GM12878 (cell line): Measurements from ENCODE around the gene CFAP91. TPM values are rescaled to one million over a fixed set of nuclear protein-coding genes. Genes with fewer than 3 reads are reported as not detected.

Experiments used
- BCL3 ChIP-seq: IDR thresholded peaks from 2 replicates; pipeline ENCODE4 v1.6.1; 2011; ENCODE audit warnings: borderline replicate concordance, low read depth, mild to moderate bottlenecking, moderate library complexity, low read length; ENCODE audit not compliant: insufficient read depth, poor library complexity, severe bottlenecking
- CBFB ChIP-seq: IDR thresholded peaks from 2 replicates; pipeline ENCODE4 v1.6.1; 2016; ENCODE audit warnings: antibody characterized with exemption, low read depth
- CBX3 ChIP-seq: fragments of 200-600 bp; sonication (generic); IDR thresholded peaks from 2 replicates; pipeline ENCODE4 v1.6.1; 2016; ENCODE audit warnings: low read depth, borderline replicate concordance
- CEBPB ChIP-seq, 2 experiments: fragments of 150-350 bp in 1 of 2; IDR thresholded peaks; 2 replicates each; pipeline ENCODE4 v1.6.1; 2012 to 2014; ENCODE audit warnings: low read depth in 2 of 2, low read length in 2 of 2, borderline replicate concordance in 1 of 2, inconsistent platforms in 1 of 2
- E2F8 ChIP-seq: fragments of 450-650 bp; IDR thresholded peaks from 2 replicates; pipeline ENCODE4 v1.6.1; 2018; ENCODE audit warnings: mild to moderate bottlenecking, low read depth, moderate library complexity; ENCODE audit not compliant: partially characterized antibody
- EZH2 ChIP-seq: IDR thresholded peaks from 2 replicates; pipeline ENCODE4 v1.6.1; 2012; ENCODE audit warnings: low read depth, mild to moderate bottlenecking, control low read depth, inconsistent platforms, low read length, borderline replicate concordance; ENCODE audit not compliant: control insufficient read depth
- FOXK2 ChIP-seq: fragments of 450-650 bp; IDR thresholded peaks from 2 replicates; pipeline ENCODE4 v1.6.1; 2017; ENCODE audit warnings: mild to moderate bottlenecking, moderate library complexity
- GATAD2B ChIP-seq: fragments of 450-650 bp; conservative IDR thresholded peaks from 2 replicates; pipeline ENCODE4 v1.6.1; 2017; ENCODE audit warnings: low read depth, mild to moderate bottlenecking, moderate library complexity
- HCFC1 ChIP-seq: fragments of 150-350 bp; IDR thresholded peaks from 2 replicates; pipeline ENCODE4 v1.6.1; 2014; ENCODE audit warnings: low read length
- IKZF1 ChIP-seq: fragments of 450-650 bp; conservative IDR thresholded peaks from 2 replicates; pipeline ENCODE4 v1.6.1; 2017; ENCODE audit warnings: antibody characterized with exemption, mild to moderate bottlenecking
- IKZF2 ChIP-seq, 2 experiments: fragments of 450-650 bp; IDR thresholded peaks; 2 replicates each; pipeline ENCODE4 v1.6.1; 2017; ENCODE audit warnings: mild to moderate bottlenecking in 2 of 2, moderate library complexity in 2 of 2
- IRF4 ChIP-seq: IDR thresholded peaks from 2 replicates; pipeline ENCODE4 v1.6.1; 2011; ENCODE audit warnings: low read depth, low read length
- JUNB ChIP-seq: IDR thresholded peaks from 2 replicates; pipeline ENCODE4 v1.6.1; 2016; ENCODE audit warnings: antibody characterized with exemption, mild to moderate bottlenecking
- MTA3 ChIP-seq: IDR thresholded peaks from 2 replicates; pipeline ENCODE4 v1.6.1; 2012; ENCODE audit warnings: low read length, inconsistent platforms, borderline replicate concordance
- NBN ChIP-seq: fragments of 450-650 bp; IDR thresholded peaks from 2 replicates; pipeline ENCODE4 v1.6.1; 2016
- NR2C2 ChIP-seq: IDR thresholded peaks from 2 replicates; pipeline ENCODE4 v1.6.1; 2011; ENCODE audit warnings: borderline replicate concordance, low read depth; ENCODE audit not compliant: control insufficient read depth, insufficient read length
- PAX5 ChIP-seq: IDR thresholded peaks from 2 replicates; pipeline ENCODE4 v1.6.1; 2011; ENCODE audit warnings: low read depth, low read length, borderline replicate concordance
- PBX3 ChIP-seq: IDR thresholded peaks from 2 replicates; pipeline ENCODE4 v1.6.1; 2011; ENCODE audit warnings: mild to moderate bottlenecking, low read depth, low read length, moderate library complexity; ENCODE audit not compliant: insufficient replicate concordance
- RCOR1 ChIP-seq: conservative IDR thresholded peaks from 2 replicates; pipeline ENCODE4 v1.6.1; 2012; ENCODE audit warnings: low read depth, low read length, improper control_type of control experiment
- RUNX3 ChIP-seq: IDR thresholded peaks from 2 replicates; pipeline ENCODE4 v1.6.1; 2012; ENCODE audit warnings: low read length, inconsistent platforms
- SIN3A ChIP-seq: IDR thresholded peaks from 2 replicates; pipeline ENCODE4 v1.6.1; 2012; ENCODE audit warnings: low read depth, low read length, improper control_type of control experiment
- SMARCA5 ChIP-seq: fragments of 450-650 bp; IDR thresholded peaks from 2 replicates; pipeline ENCODE4 v1.6.1; 2017; ENCODE audit warnings: mild to moderate bottlenecking
- SREBF2 ChIP-seq: IDR thresholded peaks from 2 replicates; pipeline ENCODE4 v1.6.1; 2012; ENCODE audit warnings: mild to moderate bottlenecking, low read length
- SUZ12 ChIP-seq: fragments of 200-600 bp; sonication (generic); IDR thresholded peaks from one replicate; pipeline ENCODE4 v1.6.1; 2018; ENCODE audit warnings: antibody characterized with exemption, mild to moderate bottlenecking; ENCODE audit not compliant: unreplicated experiment
- TCF3 ChIP-seq: IDR thresholded peaks from 2 replicates; pipeline ENCODE4 v1.6.1; 2012; ENCODE audit warnings: low read depth, mild to moderate bottlenecking, low read length, borderline replicate concordance; ENCODE audit not compliant: insufficient read depth
- ZBED1 ChIP-seq: IDR thresholded peaks from 2 replicates; pipeline ENCODE4 v1.6.1; 2016; ENCODE audit warnings: borderline replicate concordance
- polyA plus RNA-seq, 11 experiments: library from polyadenylated mRNA; depleted of rRNA in 4 of 11; unstranded in 6 of 11; stranded (reverse) in 5 of 11; fragments of >200 nt; fragmentation: Nextera tagmentation in 4 of 11; fragmentation: Illumina TruSeq in 1 of 11; extraction: Ambion mirVana in 4 of 11; extraction: Trizol in 1 of 11; gene quantifications; 1 replicate in 1 of 11; 2 replicates in 10 of 11; pipeline versions ENCODE4 v1.2.1 to v1.2.3, GENCODE V29; 2011 to 2016; ENCODE audit warnings: inconsistent platforms in 2 of 11, missing spikeins in 2 of 11, low read depth in 1 of 11
- total RNA-seq, 4 experiments: library from RNA; depleted of rRNA in 3 of 4; stranded (reverse); fragments of >200 nt in 3 of 4; fragmentation: Illumina TruSeq in 1 of 4; extraction: Trizol in 1 of 4; gene quantifications; 2 replicates each; pipeline versions ENCODE4 v1.2.1 to v1.2.3, GENCODE V29; 2013 to 2021
- TF ChIP-seq, protein P1 (sequence below): IDR thresholded peaks from 2 replicates; pipeline ENCODE4 v1.6.1; 2012; ENCODE audit warnings: low read depth, low read length, improper control_type of control experiment

Gene CFAP91
- total and polyA plus RNA-seq, 10 of the 15 experiments (the other 5 are each of a cell fraction or from before 2014, with no cell fraction given), result 0.03 to 2.2 (median 0.92) TPM

DNA sequence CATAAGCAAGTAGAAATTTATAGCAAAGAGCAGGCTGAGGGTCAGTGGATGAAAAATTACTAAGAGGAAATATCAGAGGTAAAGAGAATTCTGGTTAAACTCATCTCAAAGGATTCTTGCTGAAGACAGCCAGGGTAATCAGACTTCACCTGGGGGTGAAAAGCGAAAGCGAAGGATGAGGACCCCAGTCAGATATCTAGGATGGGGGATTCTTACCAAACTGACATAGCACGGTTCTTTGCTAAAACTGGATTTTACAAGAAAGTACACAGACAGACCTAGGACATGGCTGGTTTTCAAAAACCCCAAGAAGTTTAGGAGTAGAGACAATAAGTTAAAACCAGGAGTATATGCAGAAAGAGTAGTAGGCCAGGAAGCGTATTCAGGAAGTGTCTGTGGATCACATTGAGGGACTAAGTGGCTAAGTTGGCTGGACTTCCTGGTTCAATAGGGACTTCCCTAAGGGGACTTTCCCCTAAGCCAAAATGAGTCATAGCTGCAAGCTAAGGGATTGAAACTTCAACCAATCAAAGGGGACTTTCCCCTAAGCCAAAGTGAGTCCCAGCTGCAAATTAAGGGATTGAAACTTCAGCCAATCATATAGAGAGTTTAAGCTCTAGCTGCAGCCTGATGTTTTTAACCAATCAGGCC lies 2.4 kb upstream of the CFAP91 start (continued):
- TF ChIP-seq PAX5 (0 out of 2 replicates have a peak, but pooled peaks have one; percentile 39), SMARCA5 (no peak), IRF4 (peak; percentile 91), NBN (peak; percentile 68; the same call in 1 of the 2 replicates), IKZF1 (peak; percentile 93), SREBF2 (no peak), JUNB (peak; percentile 87), FOXK2 (no peak), GATAD2B (peak; percentile 90), PBX3 (no peak), ZBED1 (no peak; the same call in 1 of the 2 replicates), RUNX3 (peak; percentile 69), CBX3 (no peak), SIN3A (no peak), SUZ12 (no peak), E2F8 (no peak), EZH2 (no peak), CEBPB (IDR thresholded peaks at IDR 0.05; ENCODE audit: borderline replicate concordance in 1 of 2, low read depth in 2 of 2, low read length in 2 of 2) (no peak; a peak in 2 of 4 replicates), TCF3 (no peak), BCL3 (peak; percentile 83), IKZF2 (IDR thresholded peaks at IDR 0.05) (peak; percentile 89 to 92), NR2C2 (no peak), MTA3 (peak; percentile 77; the same call in 1 of the 2 replicates), HCFC1 (no peak), CBFB (0 out of 2 replicates have a peak, but pooled peaks have one; percentile 13), RCOR1 (no peak)
- TF ChIP-seq, protein P1, sequence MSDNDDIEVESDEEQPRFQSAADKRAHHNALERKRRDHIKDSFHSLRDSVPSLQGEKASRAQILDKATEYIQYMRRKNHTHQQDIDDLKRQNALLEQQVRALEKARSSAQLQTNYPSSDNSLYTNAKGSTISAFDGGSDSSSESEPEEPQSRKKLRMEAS, result no peak
